Measurements from ENCODE around the gene PPHLN1. TPM values are rescaled to one million over a fixed set of nuclear protein-coding genes. Genes with fewer than 3 reads are reported as not detected.

PPHLN1 gene
- polyA plus RNA-seq, 2 donors, result 15.0 to 27.2 TPM

- H3K27me3 ChIP-seq (ENCODE audit: control insufficient read depth in 1 of 2, insufficient read depth in 2 of 2, low read length in 2 of 2), result no peaks in the 10 kb centered on the region
These were observed 96.1 kb downstream of the PPHLN1 start for GRCh38 chr12:42421844-42422779.

DNA sequence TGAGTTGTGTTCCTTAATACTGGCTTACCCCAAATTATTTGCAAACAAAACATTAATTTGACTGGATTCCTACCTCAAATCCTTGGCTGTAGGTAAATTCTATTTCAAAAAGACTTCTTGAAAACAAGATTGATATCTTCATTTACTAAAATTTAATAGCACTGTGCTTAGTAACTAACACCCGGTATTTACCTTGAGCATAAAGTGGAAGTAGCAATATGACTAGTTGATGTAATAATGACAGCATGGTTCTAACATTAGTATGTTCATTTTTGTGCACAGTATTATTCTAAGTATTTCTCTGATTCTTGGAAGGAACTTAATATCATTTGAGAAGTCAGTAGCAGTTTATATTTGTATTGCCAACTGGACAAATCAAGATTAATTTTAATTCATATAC, 96.8 kb downstream of the PPHLN1 start:
- WGBS, 2 donors, result 81 to 88% methylated on average over 1 of the region's 1 CpG
- no peaks in the 10 kb centered on the region for H3K4me1 ChIP-seq (ENCODE audit: control insufficient read depth in 2 of 2, insufficient read depth in 2 of 2, low read length in 1 of 2)
- H3K36me3 ChIP-seq (ENCODE audit: control insufficient read depth in 2 of 2, insufficient read depth in 2 of 2, low read length in 1 of 2), result no peaks in the 10 kb centered on the region
- H3K4me3 ChIP-seq (ENCODE audit: low read depth in 1 of 2, low read length in 2 of 2), result no peak overlapping the region
- H3K9me3 ChIP-seq (ENCODE audit: control insufficient read depth in 2 of 2, insufficient read depth in 1 of 2, low read depth in 1 of 2, low read length in 1 of 2), result no peaks in the 10 kb centered on the region
- H3K27ac ChIP-seq (ENCODE audit: low read depth in 2 of 2, low read length in 1 of 2), result no peak overlapping the region
- H3K27me3 ChIP-seq (ENCODE audit: control insufficient read depth in 1 of 2, insufficient read depth in 2 of 2, low read length in 2 of 2), result no peaks in the 10 kb centered on the region

More at GRCh38 chr12:42421844-42422779, 96.1 kb downstream of the PPHLN1 start:
- H3K36me3 ChIP-seq (ENCODE audit: control insufficient read depth in 2 of 2, insufficient read depth in 2 of 2, low read length in 1 of 2), result no peaks in the 10 kb centered on the region
- 69 to 76% methylated on average over 3 of the region's 3 CpGs for WGBS, 2 donors
- no peak overlapping the region for H3K27ac ChIP-seq (ENCODE audit: low read depth in 2 of 2, low read length in 1 of 2)
- no peak overlapping the region for H3K4me3 ChIP-seq (ENCODE audit: low read depth in 1 of 2, low read length in 2 of 2)
- H3K4me1 ChIP-seq (ENCODE audit: control insufficient read depth in 2 of 2, insufficient read depth in 2 of 2, low read length in 1 of 2), result no peaks in the 10 kb centered on the region
- H3K9me3 ChIP-seq (ENCODE audit: control insufficient read depth in 2 of 2, insufficient read depth in 1 of 2, low read depth in 1 of 2, low read length in 1 of 2), result no peaks in the 10 kb centered on the region

DNA sequence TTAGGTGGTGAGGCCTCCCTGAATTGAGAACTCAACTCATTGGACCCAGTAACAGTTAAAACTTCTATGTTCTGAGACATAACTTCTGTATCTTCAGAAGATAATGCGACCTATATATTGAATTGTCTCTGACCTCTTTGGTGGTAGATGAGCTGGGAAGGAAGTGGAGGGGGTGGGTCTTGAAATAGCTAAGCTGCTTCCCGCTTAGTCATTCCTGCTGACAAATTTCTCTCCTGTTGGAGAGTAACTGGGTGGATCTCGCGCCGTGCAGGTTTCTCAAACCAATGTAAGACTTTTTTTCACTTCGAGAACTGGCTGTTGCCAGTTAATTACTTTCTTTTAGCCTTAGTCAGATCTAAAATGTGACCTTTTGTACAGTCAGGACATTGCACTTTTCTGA, 100.8 kb downstream of the PPHLN1 start:
- Histone ChIP-seq H3K27me3 (ENCODE audit: control insufficient read depth in 1 of 2, insufficient read depth in 2 of 2, low read length in 2 of 2) (no peaks in the 10 kb centered on the region), H3K27ac (ENCODE audit: low read depth in 2 of 2, low read length in 1 of 2) (no peak overlapping the region), H3K36me3 (ENCODE audit: control insufficient read depth in 2 of 2, insufficient read depth in 2 of 2, low read length in 1 of 2) (no peaks in the 10 kb centered on the region), H3K4me3 (ENCODE audit: low read depth in 1 of 2, low read length in 2 of 2) (no peak overlapping the region), H3K9me3 (ENCODE audit: control insufficient read depth in 2 of 2, insufficient read depth in 1 of 2, low read depth in 1 of 2, low read length in 1 of 2) (no peaks in the 10 kb centered on the region), H3K4me1 (ENCODE audit: control insufficient read depth in 2 of 2, insufficient read depth in 2 of 2, low read length in 1 of 2) (no peaks in the 10 kb centered on the region)
- WGBS, 2 donors, result 71 to 79% methylated on average over 6 of the region's 6 CpGs

- Histone ChIP-seq H3K9me3 (ENCODE audit: control insufficient read depth in 2 of 2, insufficient read depth in 1 of 2, low read depth in 1 of 2, low read length in 1 of 2) (no peaks in the 10 kb centered on the region), H3K36me3 (ENCODE audit: control insufficient read depth in 2 of 2, insufficient read depth in 2 of 2, low read length in 1 of 2) (no peaks in the 10 kb centered on the region), H3K27me3 (ENCODE audit: control insufficient read depth in 1 of 2, insufficient read depth in 2 of 2, low read length in 2 of 2) (no peaks in the 10 kb centered on the region), H3K4me3 (ENCODE audit: low read depth in 1 of 2, low read length in 2 of 2) (no peak overlapping the region), H3K27ac (ENCODE audit: low read depth in 2 of 2, low read length in 1 of 2) (no peak overlapping the region), H3K4me1 (ENCODE audit: control insufficient read depth in 2 of 2, insufficient read depth in 2 of 2, low read length in 1 of 2) (no peaks in the 10 kb centered on the region)
- 76 to 92% methylated on average over 2 of the region's 2 CpGs for WGBS, 2 donors
These were observed 102.9 kb downstream of the PPHLN1 start for GRCh38 chr12:42428850-42429249.

GRCh38 chr12:42432517-42433140, 106.7 kb downstream of the PPHLN1 start:
- WGBS, 2 donors, result 95 to 97% methylated on average over 5 of the region's 5 CpGs
- H3K4me3 ChIP-seq (ENCODE audit: low read depth in 1 of 2, low read length in 2 of 2), result no peak overlapping the region
- no peaks in the 10 kb centered on the region for H3K9me3 ChIP-seq (ENCODE audit: control insufficient read depth in 2 of 2, insufficient read depth in 1 of 2, low read depth in 1 of 2, low read length in 1 of 2)
- H3K36me3 ChIP-seq (ENCODE audit: control insufficient read depth in 2 of 2, insufficient read depth in 2 of 2, low read length in 1 of 2), result no peaks in the 10 kb centered on the region
- H3K27me3 ChIP-seq (ENCODE audit: control insufficient read depth in 1 of 2, insufficient read depth in 2 of 2, low read length in 2 of 2), result no peaks in the 10 kb centered on the region
- no peak overlapping the region for H3K27ac ChIP-seq (ENCODE audit: low read depth in 2 of 2, low read length in 1 of 2)
- H3K4me1 ChIP-seq (ENCODE audit: control insufficient read depth in 2 of 2, insufficient read depth in 2 of 2, low read length in 1 of 2), result no peaks in the 10 kb centered on the region

DNA sequence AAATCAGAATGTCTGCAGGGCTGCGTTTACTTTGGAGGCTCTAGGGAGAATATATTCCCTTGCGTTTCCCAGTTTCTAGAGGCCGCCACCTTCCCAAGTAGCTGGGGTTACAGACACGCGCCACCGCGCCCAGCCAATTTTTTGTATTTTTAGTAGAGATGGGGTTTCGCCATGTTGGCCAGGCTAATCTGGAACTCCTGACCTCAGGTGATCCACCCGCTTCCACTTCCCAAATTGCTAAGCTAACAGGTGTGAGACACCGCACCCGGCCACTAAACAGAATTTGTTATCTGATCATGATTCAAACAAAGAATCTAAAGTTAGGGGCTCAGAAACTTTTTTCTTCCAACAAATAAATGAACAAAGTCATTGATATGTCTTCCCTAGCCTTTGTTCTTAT, 114.6 kb downstream of the PPHLN1 start:
- no peaks in the 10 kb centered on the region for H3K4me1 ChIP-seq (ENCODE audit: control insufficient read depth in 2 of 2, insufficient read depth in 2 of 2, low read length in 1 of 2)
- H3K27me3 ChIP-seq (ENCODE audit: control insufficient read depth in 1 of 2, insufficient read depth in 2 of 2, low read length in 2 of 2), result no peaks in the 10 kb centered on the region
- H3K9me3 ChIP-seq (ENCODE audit: control insufficient read depth in 2 of 2, insufficient read depth in 1 of 2, low read depth in 1 of 2, low read length in 1 of 2), result no peaks in the 10 kb centered on the region
- H3K4me3 ChIP-seq (ENCODE audit: low read depth in 1 of 2, low read length in 2 of 2), result no peak overlapping the region
- peaks cover 0 to 6% of the 10 kb centered on the region in 2 donors for H3K36me3 ChIP-seq (ENCODE audit: control insufficient read depth in 2 of 2, insufficient read depth in 2 of 2, low read length in 1 of 2)
- WGBS, 2 donors, result 96 to 98% methylated on average over 11 of the region's 11 CpGs
- no peak overlapping the region for H3K27ac ChIP-seq (ENCODE audit: low read depth in 2 of 2, low read length in 1 of 2)

GRCh38 chr12:42442311-42442759, 116.4 kb downstream of the PPHLN1 start:
- Histone ChIP-seq H3K27me3 (ENCODE audit: control insufficient read depth in 1 of 2, insufficient read depth in 2 of 2, low read length in 2 of 2) (no peaks in the 10 kb centered on the region), H3K4me3 (ENCODE audit: low read depth in 1 of 2, low read length in 2 of 2) (no peak overlapping the region), H3K36me3 (ENCODE audit: control insufficient read depth in 2 of 2, insufficient read depth in 2 of 2, low read length in 1 of 2) (peaks cover 3 to 6% of the 10 kb centered on the region in 2 donors), H3K27ac (ENCODE audit: low read depth in 2 of 2, low read length in 1 of 2) (no peak overlapping the region), H3K9me3 (ENCODE audit: control insufficient read depth in 2 of 2, insufficient read depth in 1 of 2, low read depth in 1 of 2, low read length in 1 of 2) (no peaks in the 10 kb centered on the region), H3K4me1 (ENCODE audit: control insufficient read depth in 2 of 2, insufficient read depth in 2 of 2, low read length in 1 of 2) (no peaks in the 10 kb centered on the region)
- 85 to 91% methylated on average over 19 of the region's 19 CpGs for WGBS, 2 donors

DNA sequence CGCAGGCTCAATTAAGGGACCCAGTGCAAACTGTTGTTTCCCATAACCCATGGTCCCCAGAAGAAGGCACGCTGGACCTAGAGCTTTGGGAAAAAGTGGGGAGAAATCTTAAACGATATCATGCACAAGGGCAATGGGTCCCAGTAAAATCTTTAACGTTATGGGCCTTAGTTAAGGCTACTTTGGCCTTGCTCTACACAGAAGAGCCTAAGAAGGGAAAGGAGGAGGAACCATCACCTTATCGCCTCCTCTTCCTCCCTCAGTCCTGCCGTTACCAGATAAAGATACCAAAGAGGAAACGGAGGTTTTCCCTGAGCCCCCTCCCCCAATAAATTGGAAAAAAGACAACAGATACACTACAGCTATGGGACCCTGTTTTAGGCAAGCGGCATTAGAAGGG, 116.9 kb downstream of the PPHLN1 start:
- Histone ChIP-seq H3K36me3 (ENCODE audit: control insufficient read depth in 2 of 2, insufficient read depth in 2 of 2, low read length in 1 of 2) (peaks cover 3 to 6% of the 10 kb centered on the region in 2 donors), H3K4me1 (ENCODE audit: control insufficient read depth in 2 of 2, insufficient read depth in 2 of 2, low read length in 1 of 2) (no peaks in the 10 kb centered on the region), H3K27me3 (ENCODE audit: control insufficient read depth in 1 of 2, insufficient read depth in 2 of 2, low read length in 2 of 2) (no peaks in the 10 kb centered on the region), H3K27ac (ENCODE audit: low read depth in 2 of 2, low read length in 1 of 2) (no peak overlapping the region), H3K4me3 (ENCODE audit: low read depth in 1 of 2, low read length in 2 of 2) (no peak overlapping the region), H3K9me3 (ENCODE audit: control insufficient read depth in 2 of 2, insufficient read depth in 1 of 2, low read depth in 1 of 2, low read length in 1 of 2) (no peaks in the 10 kb centered on the region)
- WGBS, 2 donors, result 92% methylated on average over 8 of the region's 8 CpGs

- Histone ChIP-seq H3K4me1 (ENCODE audit: control insufficient read depth in 2 of 2, insufficient read depth in 2 of 2, low read length in 1 of 2) (no peaks in the 10 kb centered on the region), H3K36me3 (ENCODE audit: control insufficient read depth in 2 of 2, insufficient read depth in 2 of 2, low read length in 1 of 2) (peaks cover 3 to 6% of the 10 kb centered on the region in 2 donors), H3K9me3 (ENCODE audit: control insufficient read depth in 2 of 2, insufficient read depth in 1 of 2, low read depth in 1 of 2, low read length in 1 of 2) (no peaks in the 10 kb centered on the region), H3K4me3 (ENCODE audit: low read depth in 1 of 2, low read length in 2 of 2) (no peak overlapping the region), H3K27me3 (ENCODE audit: control insufficient read depth in 1 of 2, insufficient read depth in 2 of 2, low read length in 2 of 2) (no peaks in the 10 kb centered on the region), H3K27ac (ENCODE audit: low read depth in 2 of 2, low read length in 1 of 2) (no peak overlapping the region)
- WGBS, 2 donors, result 95 to 98% methylated on average over 7 of the region's 7 CpGs
These were observed 118.4 kb downstream of the PPHLN1 start for GRCh38 chr12:42444192-42444943.
